GM12878 (cell line): ENCODE data around the gene PLPP2. TPM values are rescaled to one million over a fixed set of nuclear protein-coding genes. Genes with fewer than 3 reads are reported as not detected.

Experiments used
- ATAC-seq: fragments of 200-7000 bp; cut with Tn5 transposase; 3 replicates; pipeline ENCODE4 v1.9.1; 2020; ENCODE audit warnings: mild to moderate bottlenecking, moderate library complexity
- BruUV-seq: library from RNA; stranded (reverse); fragments of 400-500 nt; replicated peaks from 2 replicates; lab custom pipeline; 2021; lab: Mats Ljungman, UMichigan
- CTCF ChIA-PET: fragments of 300-600 bp; sonication (Branson Sonifier 250); formaldehyde crosslinking; extraction: SDS; loops from one replicate; lab custom pipeline; 2021; ENCODE audit warnings: inconsistent platforms; lab: Yijun Ruan, JAX
- POLR2A ChIA-PET: fragments of 350-600 bp; formaldehyde crosslinking; extraction: SDS; loops from one replicate; lab custom pipeline; 2021; ENCODE audit warnings: inconsistent platforms; lab: Charles Lee
- RAD21 ChIA-PET: fragments of 300-600 bp; sonication (Branson Sonifier 250); formaldehyde crosslinking; loops from one replicate; lab custom pipeline; 2023; ENCODE audit warnings: antibody characterized with exemption; ENCODE audit not compliant: unreplicated experiment; lab: Charles Lee
- SMC1A ChIA-PET: fragments of 300-600 bp; sonication (Branson Sonifier 250); formaldehyde crosslinking; loops from one replicate; lab custom pipeline; 2023; ENCODE audit not compliant: unreplicated experiment, uncharacterized antibody; lab: Charles Lee
- DNase-seq: peaks from one replicate; pipeline ENCODE4 v3.0.0-alpha.2; 2011; ENCODE audit warnings: low read depth, low spot score
- FAIRE-seq: peaks from 3 replicates; lab custom pipeline; 2011; peaks lifted over from hg19 to GRCh38; lab: Jason Lieb, UNC
- H2AFZ ChIP-seq: 2 replicates; pipeline ENCODE4 v1.6.0; 2011; ENCODE audit warnings: low read depth, low read length, control low read depth; ENCODE audit not compliant: control insufficient read depth
- H3K27ac ChIP-seq: 2 replicates; pipeline ENCODE4 v1.5.1; 2011; ENCODE audit warnings: control low read depth; ENCODE audit not compliant: control insufficient read depth, insufficient read depth
- H3K27me3 ChIP-seq, 2 experiments: replicated peaks in 1 of 2; 2 replicates each; pipeline versions ENCODE4 v1.6.0 to v1.6.1; 2011; ENCODE audit warnings: low read length in 1 of 2; ENCODE audit not compliant: control insufficient read depth in 2 of 2, insufficient read depth in 2 of 2
- H3K36me3 ChIP-seq, 2 experiments: 2 replicates each; pipeline ENCODE4 v1.5.1; 2011; ENCODE audit warnings: low read length in 1 of 2; ENCODE audit not compliant: control insufficient read depth in 2 of 2, insufficient read depth in 2 of 2
- H3K4me1 ChIP-seq: 2 replicates; pipeline ENCODE4 v1.6.1; 2011; ENCODE audit warnings: mild to moderate bottlenecking, low read length, moderate library complexity, mixed read lengths; ENCODE audit not compliant: control insufficient read depth, insufficient read depth
- H3K4me2 ChIP-seq: 2 replicates; pipeline ENCODE4 v1.6.0; 2011; ENCODE audit warnings: control low read depth; ENCODE audit not compliant: control insufficient read depth, insufficient read depth
- H3K4me3 ChIP-seq: fragments of 200-600 bp; sonication (generic); 2 replicates; pipeline ENCODE4 v1.5.1; 2016
- H3K79me2 ChIP-seq: 2 replicates; pipeline ENCODE4 v1.6.0; 2011; ENCODE audit warnings: low read length; ENCODE audit not compliant: control insufficient read depth, insufficient read depth
- H3K9ac ChIP-seq: 2 replicates; pipeline ENCODE4 v1.8.0; 2011; ENCODE audit warnings: low read length, control low read depth, mixed read lengths; ENCODE audit not compliant: control insufficient read depth, insufficient read depth
- H3K9me3 ChIP-seq: replicated peaks from 3 replicates; pipeline ENCODE4 v1.5.1; 2011; ENCODE audit warnings: mild to moderate bottlenecking, low read length; ENCODE audit not compliant: control insufficient read depth, insufficient read depth
- H4K20me1 ChIP-seq: 2 replicates; pipeline ENCODE4 v1.6.0; 2011; ENCODE audit not compliant: control insufficient read depth, insufficient read depth
- ATF7 ChIP-seq: fragments of 450-650 bp; IDR thresholded peaks from 2 replicates; pipeline ENCODE4 v1.6.1; 2016; ENCODE audit warnings: low read depth, mild to moderate bottlenecking
- CBX5 ChIP-seq: sonication (generic); IDR thresholded peaks from 2 replicates; pipeline ENCODE4 v1.6.1; 2016; ENCODE audit warnings: low read depth, moderate library complexity, mild to moderate bottlenecking, inconsistent platforms
- EED ChIP-seq: sonication (generic); IDR thresholded peaks from 2 replicates; pipeline ENCODE4 v1.6.1; 2016; ENCODE audit warnings: antibody characterized with exemption, low read depth
- HCFC1 ChIP-seq: fragments of 150-350 bp; IDR thresholded peaks from 2 replicates; pipeline ENCODE4 v1.6.1; 2014; ENCODE audit warnings: low read length
- HDAC6 ChIP-seq: fragments of 200-600 bp; sonication (generic); IDR thresholded peaks from one replicate; pipeline ENCODE4 v1.8.0; 2017; ENCODE audit warnings: antibody characterized with exemption; ENCODE audit not compliant: unreplicated experiment
- PAX8 ChIP-seq: fragments of 450-650 bp; IDR thresholded peaks from 2 replicates; pipeline ENCODE4 v1.6.1; 2017; ENCODE audit warnings: mild to moderate bottlenecking, moderate library complexity
- POLR2AphosphoS2 ChIP-seq: IDR thresholded peaks from 2 replicates; pipeline ENCODE4 v1.6.1; 2011; ENCODE audit warnings: low read depth, mild to moderate bottlenecking, low read length, improper control_type of control experiment, moderate library complexity
- RBBP5 ChIP-seq: fragments of 200-600 bp; sonication (generic); conservative IDR thresholded peaks from 2 replicates; pipeline ENCODE4 v1.6.1; 2016
- RUNX3 ChIP-seq: IDR thresholded peaks from 2 replicates; pipeline ENCODE4 v1.6.1; 2012; ENCODE audit warnings: low read length, inconsistent platforms
- TARDBP ChIP-seq: IDR thresholded peaks from 2 replicates; pipeline ENCODE4 v1.6.1; 2016; ENCODE audit warnings: borderline replicate concordance
- YBX1 ChIP-seq: fragments of 450-650 bp; IDR thresholded peaks from 2 replicates; pipeline ENCODE4 v1.6.1; 2016; ENCODE audit warnings: antibody characterized with exemption
- WGBS: methylation state at CpG from one replicate; pipeline ENCODE4 v1.1.6; 2016; ENCODE audit warnings: low lambda C conversion rate; ENCODE audit not compliant: insufficient replicate concordance, insufficient coverage; ENCODE audit errors: missing lambda C conversion rate; 5-methylcytosine and 5-hydroxymethylcytosine counted together
- in situ Hi-C: fragments of 300-500 bp; cut with MboI; formaldehyde crosslinking; loops from 9 replicates; pipeline ENCODE4 v1.14.3; 2018; ENCODE audit warnings: mixed read lengths
- intact Hi-C: fragments of 100-400 bp; cut with micrococcal nuclease; formaldehyde crosslinking; loops from one replicate; pipeline ENCODE4 v1.14.2; 2022; ENCODE audit not compliant: unreplicated experiment
- polyA plus RNA-seq, 11 experiments: library from polyadenylated mRNA; depleted of rRNA in 4 of 11; unstranded in 6 of 11; stranded (reverse) in 5 of 11; fragments of >200 nt; fragmentation: Nextera tagmentation in 4 of 11; fragmentation: Illumina TruSeq in 1 of 11; extraction: Ambion mirVana in 4 of 11; extraction: Trizol in 1 of 11; gene quantifications; 1 replicate in 1 of 11; 2 replicates in 10 of 11; pipeline versions ENCODE4 v1.2.1 to v1.2.3, GENCODE V29; 2011 to 2016; ENCODE audit warnings: inconsistent platforms in 2 of 11, missing spikeins in 2 of 11, low read depth in 1 of 11
- total RNA-seq, 4 experiments: library from RNA; depleted of rRNA in 3 of 4; stranded (reverse); fragments of >200 nt in 3 of 4; fragmentation: Illumina TruSeq in 1 of 4; extraction: Trizol in 1 of 4; gene quantifications; 2 replicates each; pipeline versions ENCODE4 v1.2.1 to v1.2.3, GENCODE V29; 2013 to 2021
- TF ChIP-seq, protein P1 (sequence below): fragments of 450-650 bp; IDR thresholded peaks from 2 replicates; pipeline ENCODE4 v1.6.1; 2018; ENCODE audit warnings: mild to moderate bottlenecking, low read depth, moderate library complexity; ENCODE audit not compliant: partially characterized antibody
- TF ChIP-seq, protein P2 (sequence below): IDR thresholded peaks from 2 replicates; pipeline ENCODE4 v1.6.1; 2011; ENCODE audit warnings: borderline replicate concordance, low read depth, mild to moderate bottlenecking, moderate library complexity, mixed read lengths, low read length; ENCODE audit not compliant: insufficient read depth; ENCODE audit errors: extremely low read length
- TF ChIP-seq, protein P3 (sequence below): fragments of 450-650 bp; IDR thresholded peaks from 2 replicates; pipeline ENCODE4 v1.6.1; 2018; ENCODE audit warnings: borderline replicate concordance, mild to moderate bottlenecking; ENCODE audit not compliant: partially characterized antibody
- TF ChIP-seq, protein P4 (sequence below): fragments of 450-650 bp; conservative IDR thresholded peaks from 2 replicates; pipeline ENCODE4 v1.6.1; 2017; ENCODE audit warnings: mild to moderate bottlenecking, moderate library complexity

Gene PLPP2
- total and polyA plus RNA-seq, 10 of the 15 experiments (the other 5 are each of a cell fraction or from before 2014, with no cell fraction given), result 0.04 to 0.62 (median 0.14) TPM; not detected in 7

DNA sequence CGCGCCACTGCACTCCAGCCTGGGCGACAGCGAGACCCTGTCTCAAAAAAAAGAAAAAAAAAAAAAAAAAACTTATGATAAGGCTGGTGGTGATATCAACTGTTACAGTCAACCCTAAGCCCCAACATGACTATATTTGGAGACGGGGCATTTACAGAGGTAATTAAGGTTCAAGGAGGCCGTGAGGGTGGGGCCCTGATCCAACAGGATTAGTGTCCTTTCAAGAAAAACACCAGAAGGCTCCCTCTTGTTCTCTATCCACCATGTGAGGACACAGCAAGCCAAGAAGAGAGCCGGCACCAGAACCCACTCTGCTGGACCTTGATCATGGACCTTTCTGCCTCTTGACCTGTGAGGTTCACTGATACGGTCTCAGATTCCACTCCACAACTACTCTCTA is 39.3 kb upstream of the PLPP2 start (continued):
- TF ChIP-seq, protein P1, sequence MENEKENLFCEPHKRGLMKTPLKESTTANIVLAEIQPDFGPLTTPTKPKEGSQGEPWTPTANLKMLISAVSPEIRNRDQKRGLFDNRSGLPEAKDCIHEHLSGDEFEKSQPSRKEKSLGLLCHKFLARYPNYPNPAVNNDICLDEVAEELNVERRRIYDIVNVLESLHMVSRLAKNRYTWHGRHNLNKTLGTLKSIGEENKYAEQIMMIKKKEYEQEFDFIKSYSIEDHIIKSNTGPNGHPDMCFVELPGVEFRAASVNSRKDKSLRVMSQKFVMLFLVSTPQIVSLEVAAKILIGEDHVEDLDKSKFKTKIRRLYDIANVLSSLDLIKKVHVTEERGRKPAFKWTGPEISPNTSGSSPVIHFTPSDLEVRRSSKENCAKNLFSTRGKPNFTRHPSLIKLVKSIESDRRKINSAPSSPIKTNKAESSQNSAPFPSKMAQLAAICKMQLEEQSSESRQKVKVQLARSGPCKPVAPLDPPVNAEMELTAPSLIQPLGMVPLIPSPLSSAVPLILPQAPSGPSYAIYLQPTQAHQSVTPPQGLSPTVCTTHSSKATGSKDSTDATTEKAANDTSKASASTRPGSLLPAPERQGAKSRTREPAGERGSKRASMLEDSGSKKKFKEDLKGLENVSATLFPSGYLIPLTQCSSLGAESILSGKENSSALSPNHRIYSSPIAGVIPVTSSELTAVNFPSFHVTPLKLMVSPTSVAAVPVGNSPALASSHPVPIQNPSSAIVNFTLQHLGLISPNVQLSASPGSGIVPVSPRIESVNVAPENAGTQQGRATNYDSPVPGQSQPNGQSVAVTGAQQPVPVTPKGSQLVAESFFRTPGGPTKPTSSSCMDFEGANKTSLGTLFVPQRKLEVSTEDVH, result no peak

DNA sequence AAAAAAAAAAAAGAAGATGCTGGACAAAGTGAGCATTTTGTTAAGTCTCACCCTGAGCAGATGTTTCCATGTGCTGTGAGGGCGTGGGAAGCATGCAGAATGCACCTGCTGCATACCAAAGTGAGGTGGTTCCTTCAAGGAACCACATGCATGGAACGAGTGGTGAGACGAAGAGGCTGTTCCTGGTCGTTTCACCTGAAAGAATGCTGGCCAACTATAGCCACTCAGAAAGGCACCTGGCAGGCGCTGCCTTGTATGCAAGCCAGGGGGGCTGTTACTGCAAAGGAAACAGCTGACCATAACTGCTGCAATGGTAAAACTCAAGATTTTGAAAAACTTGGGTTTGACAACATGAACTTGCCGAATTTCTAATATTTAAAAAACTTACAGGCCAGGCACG is 38.7 kb upstream of the PLPP2 start:
- CTCF ChIA-PET, result no interaction called here
- DNase-seq (no peak), ATAC-seq (no peak), FAIRE-seq (no peak)
- intact Hi-C loops, result no loop called here
- BruUV-seq, result no TSS peak
- peaks cover 35% of the 10 kb centered on the region in 2 experiments for H3K36me3 ChIP-seq
- H4K20me1 ChIP-seq, result no peaks in the 10 kb centered on the region
- H3K9me3 ChIP-seq, result peaks cover 10% of the 10 kb centered on the region; the same call in 2 of the 3 replicates
- H3K27me3 ChIP-seq, result no peaks in the 10 kb centered on the region
- no peaks in the 10 kb centered on the region for H3K4me1 ChIP-seq
- no peak overlapping the region for H3K9ac ChIP-seq
- 71% methylated on average over 7 of the region's 7 CpGs for WGBS
- SMC1A ChIA-PET, result no interaction called here
- H3K4me2 ChIP-seq, result no peak overlapping the region
- H3K27ac ChIP-seq, result no peak overlapping the region
- RAD21 ChIA-PET, result no interaction called here
- no peak overlapping the region for H2AFZ ChIP-seq
- no peak overlapping the region for H3K4me3 ChIP-seq
- H3K79me2 ChIP-seq, result no peaks in the 10 kb centered on the region
- POLR2A ChIA-PET, result no interaction called here
- in situ Hi-C loops, result no loop called here
- no peak for TF ChIP-seq RUNX3
- TF ChIP-seq, protein P2, sequence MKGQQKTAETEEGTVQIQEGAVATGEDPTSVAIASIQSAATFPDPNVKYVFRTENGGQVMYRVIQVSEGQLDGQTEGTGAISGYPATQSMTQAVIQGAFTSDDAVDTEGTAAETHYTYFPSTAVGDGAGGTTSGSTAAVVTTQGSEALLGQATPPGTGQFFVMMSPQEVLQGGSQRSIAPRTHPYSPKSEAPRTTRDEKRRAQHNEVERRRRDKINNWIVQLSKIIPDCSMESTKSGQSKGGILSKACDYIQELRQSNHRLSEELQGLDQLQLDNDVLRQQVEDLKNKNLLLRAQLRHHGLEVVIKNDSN, result no peak
- no peak for TF ChIP-seq CBX5
- no peak for TF ChIP-seq HCFC1
- no peak for TF ChIP-seq ATF7
- TF ChIP-seq YBX1, result no peak
- TF ChIP-seq, protein P3, sequence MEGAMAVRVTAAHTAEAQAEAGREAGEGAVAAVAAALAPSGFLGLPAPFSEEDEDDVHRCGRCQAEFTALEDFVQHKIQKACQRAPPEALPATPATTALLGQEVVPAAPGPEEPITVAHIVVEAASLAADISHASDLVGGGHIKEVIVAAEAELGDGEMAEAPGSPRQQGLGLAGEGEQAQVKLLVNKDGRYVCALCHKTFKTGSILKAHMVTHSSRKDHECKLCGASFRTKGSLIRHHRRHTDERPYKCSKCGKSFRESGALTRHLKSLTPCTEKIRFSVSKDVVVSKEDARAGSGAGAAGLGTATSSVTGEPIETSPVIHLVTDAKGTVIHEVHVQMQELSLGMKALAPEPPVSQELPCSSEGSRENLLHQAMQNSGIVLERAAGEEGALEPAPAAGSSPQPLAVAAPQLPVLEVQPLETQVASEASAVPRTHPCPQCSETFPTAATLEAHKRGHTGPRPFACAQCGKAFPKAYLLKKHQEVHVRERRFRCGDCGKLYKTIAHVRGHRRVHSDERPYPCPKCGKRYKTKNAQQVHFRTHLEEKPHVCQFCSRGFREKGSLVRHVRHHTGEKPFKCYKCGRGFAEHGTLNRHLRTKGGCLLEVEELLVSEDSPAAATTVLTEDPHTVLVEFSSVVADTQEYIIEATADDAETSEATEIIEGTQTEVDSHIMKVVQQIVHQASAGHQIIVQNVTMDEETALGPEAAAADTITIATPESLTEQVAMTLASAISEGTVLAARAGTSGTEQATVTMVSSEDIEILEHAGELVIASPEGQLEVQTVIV, result no peak
- TF ChIP-seq RBBP5, result no peak
- TF ChIP-seq POLR2AphosphoS2, result no peak
- no peak for TF ChIP-seq EED
- TF ChIP-seq HDAC6, result no peak
- no peak for TF ChIP-seq TARDBP
- no peak for TF ChIP-seq PAX8
- TF ChIP-seq, protein P4, sequence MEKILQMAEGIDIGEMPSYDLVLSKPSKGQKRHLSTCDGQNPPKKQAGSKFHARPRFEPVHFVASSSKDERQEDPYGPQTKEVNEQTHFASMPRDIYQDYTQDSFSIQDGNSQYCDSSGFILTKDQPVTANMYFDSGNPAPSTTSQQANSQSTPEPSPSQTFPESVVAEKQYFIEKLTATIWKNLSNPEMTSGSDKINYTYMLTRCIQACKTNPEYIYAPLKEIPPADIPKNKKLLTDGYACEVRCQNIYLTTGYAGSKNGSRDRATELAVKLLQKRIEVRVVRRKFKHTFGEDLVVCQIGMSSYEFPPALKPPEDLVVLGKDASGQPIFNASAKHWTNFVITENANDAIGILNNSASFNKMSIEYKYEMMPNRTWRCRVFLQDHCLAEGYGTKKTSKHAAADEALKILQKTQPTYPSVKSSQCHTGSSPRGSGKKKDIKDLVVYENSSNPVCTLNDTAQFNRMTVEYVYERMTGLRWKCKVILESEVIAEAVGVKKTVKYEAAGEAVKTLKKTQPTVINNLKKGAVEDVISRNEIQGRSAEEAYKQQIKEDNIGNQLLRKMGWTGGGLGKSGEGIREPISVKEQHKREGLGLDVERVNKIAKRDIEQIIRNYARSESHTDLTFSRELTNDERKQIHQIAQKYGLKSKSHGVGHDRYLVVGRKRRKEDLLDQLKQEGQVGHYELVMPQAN, result no peak
